ENCODE data around the gene STIM1.

GRCh38 chr11:3996651-3997050 lies 141.2 kb downstream of the STIM1 start:
- TF ChIP-seq POLR2A (IDR thresholded peaks at IDR 0.05; ENCODE audit: low read depth, low read length) (no peak), TAF1 (IDR thresholded peaks at IDR 0.05; ENCODE audit: borderline replicate concordance, low read depth, low read length) (no peak)

Data from GM12892 (cell line).